ENCODE data around the gene KAZN.

KAZN gene

DNA sequence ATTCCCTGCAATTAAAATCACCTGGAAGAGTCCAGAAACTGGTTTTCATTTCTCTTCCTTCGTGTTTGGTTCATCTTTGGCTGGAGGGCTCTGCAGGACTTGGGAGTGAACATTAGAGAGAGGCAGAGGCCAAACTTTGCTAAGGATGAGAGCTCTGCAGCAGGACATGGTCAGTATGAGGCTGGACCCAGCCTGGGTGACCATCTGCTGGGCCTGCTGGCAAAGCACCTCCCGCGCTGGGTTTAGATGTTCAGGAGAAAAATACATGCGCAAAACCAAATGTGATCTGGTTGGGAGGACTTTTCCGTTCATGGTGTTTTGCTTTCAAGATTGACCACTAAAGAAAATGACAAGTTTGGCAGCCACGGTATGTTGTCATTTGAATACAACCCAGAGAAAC, 15.9 kb downstream of the KAZN start:
- DNase-seq (ENCODE audit: low read depth): no peak

DNA sequence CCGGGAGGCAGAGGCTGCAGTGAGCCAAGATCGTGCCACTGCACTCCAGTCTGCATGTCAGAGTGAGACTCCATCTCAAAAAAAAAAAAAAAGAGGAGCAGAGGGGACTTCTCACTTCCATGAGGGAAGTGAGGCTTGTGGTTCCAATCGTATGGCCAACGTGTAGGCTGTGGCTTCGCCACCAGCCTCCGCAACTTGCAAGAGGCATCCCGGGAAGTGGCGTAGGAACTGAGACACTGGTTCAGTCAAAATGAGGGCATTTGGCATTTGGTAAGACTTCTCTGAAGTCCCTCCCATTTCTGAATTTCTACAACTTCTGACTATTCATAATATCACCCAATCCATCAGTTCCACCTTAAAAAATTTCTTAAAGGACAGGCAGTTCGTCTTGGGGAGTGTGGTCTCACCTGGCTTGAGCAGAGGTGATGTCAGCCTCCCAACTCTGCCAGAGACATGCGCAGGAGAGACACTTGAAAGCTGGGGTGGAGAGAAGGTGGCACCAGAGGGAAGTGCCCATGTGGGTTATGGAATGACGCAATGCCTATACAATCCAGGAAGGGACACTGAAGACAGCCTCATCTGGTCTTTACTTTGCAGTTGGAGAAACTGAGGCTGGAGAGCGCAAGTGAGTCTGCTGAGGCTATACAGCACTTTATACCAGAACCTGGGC, 17.2 kb downstream of the KAZN start:
- no peak for DNase-seq (ENCODE audit: low read depth)

DNA sequence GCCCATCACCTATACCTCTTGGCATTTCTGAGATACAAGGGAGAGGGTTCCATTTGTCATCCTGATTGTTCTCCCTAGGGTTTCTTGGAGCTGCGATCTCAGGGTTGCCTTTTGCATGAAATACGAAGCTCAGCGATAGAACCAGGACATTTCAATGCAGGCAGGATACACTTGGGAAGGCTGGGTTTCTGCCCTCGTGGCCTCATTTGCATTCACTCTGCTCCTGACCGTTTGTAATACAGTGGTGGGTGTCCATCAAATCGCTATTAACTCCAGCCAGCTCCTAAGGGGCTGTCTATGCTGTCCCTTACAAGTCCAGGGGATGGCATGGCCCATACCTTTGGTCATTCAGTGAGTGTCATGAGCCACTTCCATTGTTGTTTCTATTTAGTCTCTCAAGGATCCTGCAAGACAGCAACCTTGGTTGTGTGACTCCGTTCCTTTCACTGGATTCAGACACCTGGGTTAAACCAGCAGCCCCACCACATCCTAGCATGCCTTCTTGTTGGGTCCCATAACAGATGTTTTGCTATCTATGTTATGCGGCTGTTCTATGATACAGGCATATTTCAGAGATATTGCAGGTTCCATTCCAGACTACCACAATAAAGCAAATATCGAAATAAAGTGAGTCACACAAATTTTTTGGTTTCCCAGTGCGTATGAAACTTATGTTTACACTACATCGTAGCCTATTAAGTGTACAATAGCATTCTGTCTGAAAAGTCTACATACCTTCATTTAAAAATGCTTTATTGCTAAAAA, 18.3 kb downstream of the KAZN start:
- no peak for DNase-seq (ENCODE audit: low read depth)

DNA sequence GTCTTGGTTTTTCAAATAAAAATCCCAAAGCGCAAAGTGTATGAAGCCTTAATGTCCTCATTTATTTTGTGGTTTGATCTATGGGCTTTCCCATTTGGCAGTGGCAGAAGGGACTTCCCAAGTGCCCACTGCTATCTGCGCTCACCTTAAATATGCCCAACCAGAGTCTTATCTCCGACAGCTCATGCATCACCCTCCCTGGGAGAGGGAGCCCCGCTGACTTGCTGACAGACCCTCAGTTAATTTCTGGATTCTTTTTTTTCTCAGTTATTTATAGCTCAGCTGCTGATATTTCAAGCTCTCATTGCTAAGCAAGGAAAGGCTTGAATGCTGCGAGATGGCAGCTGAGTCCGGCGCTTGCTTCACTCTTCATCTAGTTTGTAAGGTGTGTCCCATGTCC, 19.3 kb downstream of the KAZN start:
- no peak for DNase-seq (ENCODE audit: low read depth)

DNA sequence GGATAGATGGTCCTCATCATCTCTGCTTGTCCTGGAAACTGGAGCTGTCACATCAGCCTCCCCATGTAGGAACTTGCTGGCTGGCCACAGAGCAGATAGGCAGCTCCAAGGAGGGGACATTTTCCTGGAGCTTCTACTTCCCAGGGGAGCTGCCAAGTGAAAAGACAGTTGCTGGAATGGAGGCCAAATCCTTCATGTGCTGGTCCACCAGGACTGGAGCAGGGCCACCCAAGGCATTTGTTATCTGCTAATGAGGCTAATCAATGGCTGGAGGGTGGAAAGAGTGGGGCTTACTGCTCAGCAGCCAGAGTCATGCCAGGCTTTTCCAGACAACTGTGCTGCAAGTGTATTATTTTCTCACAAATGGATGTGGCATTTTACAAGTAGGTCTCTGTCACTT, 22.5 kb downstream of the KAZN start:
- DNase-seq (ENCODE audit: low read depth): no peak

DNA sequence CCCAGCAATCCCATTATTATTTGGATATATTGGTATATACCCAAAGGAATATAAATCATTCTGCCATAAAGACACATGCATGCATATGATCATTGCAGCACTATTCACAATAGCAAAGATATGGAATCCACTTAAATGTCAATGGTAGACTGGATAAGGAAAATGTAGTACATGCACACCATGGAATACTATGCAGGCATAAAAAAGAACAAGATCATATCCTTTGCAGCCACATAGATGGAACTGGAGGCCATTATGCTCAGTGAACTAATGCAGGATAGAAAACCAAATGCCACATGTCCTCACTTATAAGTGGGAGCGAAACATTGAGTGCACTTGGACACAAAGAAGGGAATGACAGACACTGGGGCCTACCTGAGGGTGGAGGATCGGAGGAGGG, 24.6 kb downstream of the KAZN start:
- DNase-seq (ENCODE audit: low read depth): no peak

DNA sequence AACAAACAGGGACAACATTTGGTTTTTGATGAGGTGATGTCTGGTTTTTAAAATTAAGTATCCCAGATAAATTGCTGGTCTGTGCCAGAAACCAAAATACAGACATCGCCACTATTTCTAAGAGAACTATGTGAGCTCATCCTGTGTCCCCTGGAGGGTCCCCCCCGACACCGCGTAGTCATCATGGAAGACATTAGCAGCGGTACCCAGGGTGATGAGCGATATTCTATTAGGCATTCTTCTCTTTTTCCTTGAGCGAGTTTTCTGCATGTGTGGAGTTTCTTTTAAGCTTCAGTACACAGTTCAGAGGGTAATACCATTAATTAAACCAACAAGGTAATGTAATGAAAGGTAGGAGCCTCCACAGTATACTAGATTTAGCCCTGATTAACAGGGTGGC, 26.5 kb downstream of the KAZN start:
- DNase-seq (ENCODE audit: low read depth): no peak

DNA sequence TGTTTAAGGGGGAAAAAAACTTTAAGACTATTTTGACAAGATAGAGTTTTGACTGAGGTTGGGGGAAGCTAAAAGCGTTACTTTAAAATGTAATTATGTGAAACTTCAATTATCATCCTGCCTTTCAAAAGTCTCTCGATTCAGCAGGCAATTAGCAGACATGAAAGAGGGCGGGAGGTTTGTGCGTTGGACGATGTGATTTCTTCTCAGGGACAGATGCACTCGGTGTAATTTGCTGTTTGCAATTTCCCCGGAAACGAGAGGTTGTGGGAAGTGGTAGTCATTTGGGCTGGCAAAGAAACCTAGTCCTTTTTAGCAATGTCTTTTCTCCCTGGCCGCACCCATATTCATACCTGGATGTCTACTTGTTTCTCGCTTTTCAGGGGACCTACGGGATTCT, 27.1 kb downstream of the KAZN start:
- DNase-seq (ENCODE audit: low read depth): no peak

DNA sequence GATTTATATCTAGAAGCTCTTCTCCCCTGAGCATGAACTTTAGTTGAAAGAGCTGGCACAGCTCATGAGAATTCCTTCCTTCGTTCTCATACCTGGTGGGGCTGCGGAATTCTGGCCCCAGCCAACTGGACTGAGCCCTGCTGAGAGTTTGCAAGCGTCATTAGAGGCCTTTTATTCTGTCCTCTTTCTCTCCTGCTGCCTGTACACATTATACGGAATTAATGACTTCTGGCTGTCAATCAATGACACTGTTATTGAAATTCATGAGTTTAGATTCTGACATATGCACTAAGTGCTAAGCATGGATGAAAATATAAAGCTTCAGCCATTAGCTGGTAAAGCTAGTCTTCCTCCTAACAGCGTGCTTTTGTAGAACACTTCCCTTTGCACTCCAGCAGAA, 27.5 kb downstream of the KAZN start:
- DNase-seq (ENCODE audit: low read depth): no peak

DNA sequence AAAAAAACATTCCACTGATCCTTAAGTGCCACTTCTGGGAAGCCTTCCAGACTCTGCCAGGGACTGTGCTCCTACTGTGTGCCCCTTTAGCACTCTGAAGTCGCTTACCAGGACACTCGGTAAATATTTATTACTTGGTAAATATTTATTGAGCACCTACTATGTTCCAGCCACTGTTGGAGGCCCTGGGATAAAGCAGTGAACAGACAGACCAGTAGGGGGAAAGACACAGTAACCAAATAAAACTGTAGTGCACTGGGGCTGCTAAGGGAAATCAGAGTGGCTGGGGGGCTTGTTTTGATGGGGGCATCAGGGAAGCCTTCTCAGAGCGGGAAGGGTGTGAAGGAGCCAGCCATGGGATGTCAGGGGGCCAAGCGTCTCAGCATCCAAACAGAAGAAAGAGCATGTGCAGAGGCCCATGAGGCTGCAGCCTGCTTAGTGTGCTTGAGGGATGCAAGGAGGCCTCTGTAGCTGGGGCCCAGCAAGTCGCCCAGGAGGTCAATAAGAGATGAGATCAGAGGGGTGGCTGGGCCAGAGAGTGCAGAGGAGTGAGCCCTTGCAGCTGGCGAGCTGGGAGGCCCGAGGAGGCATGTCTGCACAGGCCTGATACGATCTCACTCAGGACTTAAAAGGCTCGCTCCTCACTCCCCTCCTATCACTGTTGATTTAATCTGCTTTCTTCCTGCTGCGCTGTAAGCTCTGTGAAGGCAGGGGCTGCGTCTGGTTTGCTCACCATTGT, 28.6 kb downstream of the KAZN start:
- no peak for DNase-seq (ENCODE audit: low read depth)

DNA sequence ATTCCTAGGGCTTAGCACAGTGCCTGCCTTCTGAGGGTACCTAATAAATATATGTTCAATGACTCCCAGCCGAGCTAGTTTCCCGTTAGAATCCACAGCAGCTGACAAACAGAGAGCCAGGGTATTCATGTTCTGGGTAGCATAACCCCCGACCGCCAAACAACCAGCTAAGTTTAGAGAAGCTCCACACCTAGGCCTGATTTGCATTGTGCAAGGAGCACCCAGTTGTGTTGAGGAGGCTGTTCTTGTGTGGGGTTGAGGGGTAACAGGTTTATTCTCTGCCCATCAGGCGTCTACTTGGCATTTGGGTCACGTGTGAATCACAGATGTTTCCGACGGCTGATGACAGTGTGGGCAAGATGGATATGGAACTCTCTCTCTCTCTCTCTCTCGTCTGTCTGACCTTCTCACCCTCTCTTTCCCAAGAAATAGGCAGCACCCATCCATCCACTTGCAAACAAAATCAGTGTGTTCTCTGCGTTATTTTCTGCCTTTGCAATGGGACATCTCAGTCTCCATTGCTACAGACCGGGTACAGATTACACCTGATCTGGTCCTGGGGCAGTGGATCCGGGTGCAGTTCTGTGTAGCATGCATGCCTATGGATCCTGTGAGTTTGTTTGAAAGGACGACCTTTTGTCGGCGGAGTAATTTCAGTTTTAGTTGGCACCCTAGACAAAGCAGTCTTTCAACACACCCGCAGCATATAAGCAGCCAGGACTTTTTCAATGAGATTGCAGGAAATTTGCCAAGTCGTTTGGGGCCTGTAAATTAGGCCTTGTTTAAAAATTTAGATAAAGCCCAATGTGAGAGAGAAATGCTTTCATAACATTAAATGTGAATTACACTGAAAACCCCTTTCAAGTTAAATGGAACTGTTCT, 29.4 kb downstream of the KAZN start:
- DNase-seq (ENCODE audit: low read depth): no peak

DNA sequence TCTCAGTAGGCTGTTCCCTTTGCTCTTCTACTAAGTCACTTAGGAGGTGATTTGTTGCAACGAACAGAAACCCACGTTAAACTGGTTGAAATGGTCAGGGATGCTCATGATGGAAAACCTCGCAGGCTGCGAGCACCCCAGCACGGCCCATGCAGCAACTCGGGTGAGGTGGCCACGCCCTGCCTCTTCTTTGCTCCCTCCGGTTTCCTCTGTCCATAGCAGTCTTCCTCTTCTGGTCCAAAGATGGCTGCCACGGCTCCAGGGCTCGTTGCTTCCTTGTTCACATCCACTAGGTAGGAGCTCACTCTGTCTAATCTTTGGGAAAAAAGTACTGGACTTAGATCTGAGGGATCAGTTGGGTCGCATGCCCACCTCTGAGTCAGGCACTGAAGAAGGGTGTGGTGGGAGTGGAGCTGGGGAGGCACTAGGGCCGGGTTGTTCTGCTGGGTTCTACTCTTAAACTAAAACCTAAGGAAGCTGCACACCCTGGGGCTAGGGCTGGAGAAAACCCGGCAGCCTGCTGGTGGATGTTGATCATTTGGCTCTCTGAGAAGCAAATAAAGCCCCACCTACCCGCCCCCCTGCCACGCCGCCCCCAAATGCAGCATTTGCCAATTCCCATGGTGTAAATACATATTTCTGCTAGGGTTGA, 31.0 kb downstream of the KAZN start:
- no peak for DNase-seq (ENCODE audit: low read depth)

DNA sequence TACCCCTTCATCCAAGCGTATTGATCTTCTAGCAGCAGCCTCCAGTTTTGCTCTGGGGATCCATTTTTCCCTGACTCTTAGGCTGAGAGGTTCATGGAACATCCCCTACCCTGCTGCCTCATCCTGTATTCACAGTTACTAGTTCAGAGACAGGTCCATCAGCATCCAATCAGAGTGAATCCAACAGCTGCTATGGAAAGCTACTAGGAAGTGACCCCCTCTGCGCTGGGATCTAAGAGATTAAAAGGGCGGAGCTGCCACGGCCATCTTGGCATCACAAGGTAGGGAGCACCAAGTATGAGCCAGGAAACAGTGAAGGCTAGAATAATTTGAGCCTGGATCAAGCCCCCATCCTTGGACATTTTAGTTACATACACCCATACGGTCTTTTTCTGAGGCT, 32.5 kb downstream of the KAZN start:
- DNase-seq (ENCODE audit: low read depth): no peak

DNA sequence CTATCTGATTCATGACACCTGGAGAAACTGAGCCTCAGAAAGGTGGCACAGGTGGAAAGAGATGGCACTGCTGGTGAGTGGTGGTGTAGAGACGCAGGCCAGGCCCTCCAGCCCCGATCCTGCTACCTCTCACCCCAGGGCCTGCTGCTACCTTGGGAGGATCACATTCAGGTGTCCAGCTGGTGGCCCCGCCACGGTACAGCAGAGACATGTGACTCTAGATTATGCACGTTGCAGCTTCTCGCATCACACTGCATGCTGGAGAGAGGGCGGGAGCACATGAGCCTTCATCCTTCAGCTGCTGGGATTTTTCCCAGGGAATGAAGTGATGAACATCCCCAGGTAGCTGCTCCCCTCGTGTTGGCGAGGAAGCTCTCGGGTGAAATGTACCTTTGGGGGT, 32.9 kb downstream of the KAZN start:
- no peak for DNase-seq (ENCODE audit: low read depth)

DNA sequence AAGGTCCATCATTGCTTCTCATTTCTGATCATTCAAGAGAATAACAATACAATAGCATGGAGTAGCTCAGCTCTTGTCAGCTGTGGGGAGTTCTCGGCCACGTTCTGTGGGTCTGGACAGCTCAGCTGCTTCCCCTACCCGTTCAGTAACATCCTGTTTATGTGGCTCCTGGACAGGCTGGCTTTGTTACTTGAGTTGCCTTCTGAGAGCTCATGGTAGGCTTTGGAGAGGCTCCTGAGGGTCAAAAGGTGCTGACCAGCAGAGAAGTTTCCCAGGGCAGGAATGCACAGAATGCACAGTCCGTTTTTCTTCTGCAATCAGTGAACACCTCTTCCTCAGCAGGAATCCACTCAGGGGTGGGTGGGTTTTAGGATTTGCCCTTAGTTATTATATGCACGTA, 36.0 kb downstream of the KAZN start:
- no peak for DNase-seq (ENCODE audit: low read depth)

DNA sequence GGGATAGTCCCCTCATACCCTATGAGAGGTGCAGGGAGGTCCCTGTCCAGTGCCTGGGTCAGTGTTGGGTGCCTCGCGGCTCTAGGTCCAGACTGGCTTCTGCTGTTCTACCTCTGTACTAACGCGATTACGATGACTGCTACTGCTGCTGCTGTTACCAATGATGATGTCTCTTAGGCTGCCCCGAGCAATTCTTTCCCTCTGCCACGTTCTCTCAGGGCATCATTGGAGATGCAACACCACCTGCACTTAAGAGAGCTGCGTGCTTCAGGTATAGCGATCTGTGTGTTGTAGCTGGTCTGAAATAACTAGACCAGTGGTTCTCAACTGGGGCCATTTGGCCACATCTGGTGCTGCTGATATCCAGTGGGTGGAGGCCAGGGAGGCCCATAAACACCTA, 36.9 kb downstream of the KAZN start:
- DNase-seq (ENCODE audit: low read depth): no peak

DNA sequence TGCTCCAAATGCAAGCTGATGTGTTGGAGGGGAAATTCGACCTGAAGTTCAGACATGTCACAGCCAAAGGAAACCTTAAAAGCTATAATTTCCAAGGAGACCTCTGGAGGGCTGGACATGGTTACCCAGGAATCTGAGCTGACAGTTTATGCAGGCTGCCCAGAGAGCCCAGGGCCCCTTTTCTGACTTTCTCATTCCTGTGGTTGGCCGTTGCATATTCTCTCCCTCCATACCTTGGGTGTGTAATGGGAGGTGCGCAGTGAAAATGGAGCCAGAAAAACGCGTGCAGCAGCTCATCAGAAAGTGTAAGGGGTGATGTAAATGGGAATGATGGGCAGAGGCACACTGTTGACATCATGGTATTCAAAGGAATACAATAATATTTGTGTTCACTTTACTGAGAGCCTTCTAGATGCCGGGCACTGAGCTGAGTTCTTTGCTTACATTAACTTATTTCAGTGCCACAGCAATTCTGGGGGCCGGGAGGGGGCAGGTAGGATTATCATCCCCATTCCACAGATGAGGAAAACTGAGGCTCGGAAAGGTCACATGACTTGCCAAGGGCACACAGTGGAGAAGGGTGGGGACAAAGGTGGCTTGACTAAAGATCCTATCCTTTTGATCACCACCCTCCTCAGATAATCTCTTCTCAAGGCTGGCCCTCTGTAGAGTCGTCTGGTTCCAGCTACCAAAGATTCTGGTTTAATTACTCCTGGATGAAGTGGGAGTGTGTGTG, 38.6 kb downstream of the KAZN start:
- DNase-seq (ENCODE audit: low read depth): no peak

DNA sequence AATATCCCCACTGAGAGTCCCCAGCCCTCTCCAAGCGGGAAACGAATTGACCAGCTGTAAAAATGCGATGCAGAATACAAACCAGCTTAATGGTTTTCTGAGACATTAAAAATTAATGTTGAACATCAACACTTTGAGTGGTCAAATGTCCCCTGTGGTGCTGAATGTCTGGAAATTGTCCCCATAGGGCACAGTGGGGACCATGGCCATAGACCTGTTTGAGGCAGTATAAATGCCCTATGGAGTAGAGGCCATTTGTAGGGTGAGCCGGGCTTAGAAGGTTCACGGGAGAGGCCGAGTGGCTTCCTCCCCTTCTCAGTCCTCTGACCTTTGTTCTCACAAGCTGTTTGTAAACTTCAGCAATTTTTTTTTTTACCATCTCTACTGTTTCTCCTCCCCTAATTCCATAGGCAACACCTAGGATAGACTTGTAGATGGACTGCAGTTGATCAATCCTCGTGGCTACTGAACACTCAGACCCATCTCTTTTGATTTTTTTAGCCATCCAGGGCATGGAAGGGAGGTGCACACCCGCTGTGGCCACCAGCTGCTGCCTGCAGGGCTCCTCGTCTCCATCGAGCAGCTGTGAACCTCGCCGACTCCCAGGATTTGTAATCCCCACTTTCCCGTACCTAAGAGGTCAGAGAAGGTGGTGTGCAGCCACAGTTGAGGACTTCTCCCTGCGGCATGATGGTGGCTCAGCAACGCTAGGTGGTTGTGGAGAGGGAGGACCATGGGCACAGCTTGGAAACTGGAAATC, 41.0 kb downstream of the KAZN start:
- DNase-seq (ENCODE audit: low read depth): no peak

DNA sequence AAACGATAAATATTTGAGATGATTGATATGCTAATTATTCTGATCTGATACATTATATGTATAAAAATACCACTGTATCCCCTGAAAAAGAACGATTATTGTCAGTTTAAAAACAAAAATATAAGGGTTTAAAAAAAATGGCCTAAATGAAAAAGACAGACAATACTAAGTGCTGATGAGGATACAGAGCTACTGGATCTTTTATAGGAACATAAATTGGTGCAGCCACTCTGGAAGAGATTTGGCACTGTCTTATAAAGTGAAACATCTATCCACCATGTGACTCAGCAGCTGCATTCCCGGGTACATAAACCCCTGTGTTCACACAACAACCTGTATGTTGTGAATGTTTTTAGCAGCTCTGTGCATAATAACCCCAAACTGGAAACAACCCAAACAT, 44.2 kb downstream of the KAZN start:
- no peak for DNase-seq (ENCODE audit: low read depth)

DNA sequence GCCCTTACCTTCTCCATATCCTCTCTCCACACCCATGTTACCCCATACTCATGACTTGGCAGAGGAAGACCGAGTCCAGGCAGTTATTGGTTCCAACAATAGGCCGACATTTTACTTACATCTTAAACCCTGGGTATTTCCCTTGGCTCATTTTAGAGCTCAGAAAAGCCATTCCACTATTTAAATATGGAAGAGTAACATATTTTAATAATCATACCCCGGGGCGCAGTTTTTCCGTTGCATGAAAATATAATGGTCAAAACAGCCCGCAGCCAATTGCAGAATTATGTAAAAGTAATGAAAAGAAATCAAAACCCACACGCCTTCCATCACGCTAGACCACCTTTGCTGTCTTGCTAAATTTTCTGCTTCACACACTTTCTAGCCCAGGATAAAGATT, 48.5 kb downstream of the KAZN start:
- no peak for DNase-seq (ENCODE audit: low read depth)

Measured in activated T-helper 1 cell treated with Interleukin-2 at 50 U/mL for 16 hours (primary cell).